HepG2 (cell line): Measurements from ENCODE around the gene PACS1. TPM values are rescaled to one million over a fixed set of nuclear protein-coding genes. Genes with fewer than 3 reads are reported as not detected.

ENCODE experiments used
- ATAC-seq: fragments of 200-7000 bp; cut with Tn5 transposase; 3 replicates; pipeline ENCODE4 v1.9.1; 2020; ENCODE audit warnings: mild to moderate bottlenecking, moderate library complexity
- BruUV-seq: library from RNA; stranded (reverse); fragments of 400-500 nt; replicated peaks from 2 replicates; lab custom pipeline; 2021; lab: Mats Ljungman, UMichigan
- CTCF ChIA-PET: fragments of 300-600 bp; formaldehyde crosslinking; extraction: SDS; loops from one replicate; lab custom pipeline; 2021; ENCODE audit warnings: low total read pairs, inconsistent platforms, low intra/inter-chr PET ratio; lab: Yijun Ruan, JAX
- POLR2A ChIA-PET: fragments of 350-600 bp; sonication (Branson Sonifier 250); formaldehyde crosslinking; loops from one replicate; lab custom pipeline; 2020; ENCODE audit warnings: antibody characterized with exemption, inconsistent platforms; lab: Yijun Ruan, JAX
- DNase-seq: peaks from one replicate; pipeline ENCODE4 v3.0.0-alpha.2; 2015; ENCODE audit warnings: low spot score
- FAIRE-seq: peaks from 3 replicates; lab custom pipeline; 2011; peaks lifted over from hg19 to GRCh38; lab: Jason Lieb, UNC
- H2AFZ ChIP-seq: one replicate; pipeline ENCODE4 v1.6.1; 2011; ENCODE audit warnings: low read length, inconsistent platforms
- H3K27ac ChIP-seq: fragments of 300-600 bp; 3 replicates; pipeline ENCODE4 v1.8.0; 2011; ENCODE audit warnings: mixed run types, mild to moderate bottlenecking, mixed read lengths, low read length, inconsistent platforms; ENCODE audit not compliant: insufficient read depth; ENCODE audit errors: extremely low read length
- H3K27me3 ChIP-seq, 2 experiments: fragments of 200-600 bp in 1 of 2; 2 replicates in 1 of 2; 3 replicates in 1 of 2; pipeline versions ENCODE4 v1.6.0 to v1.8.0; 2011; ENCODE audit warnings: low read length in 2 of 2, mild to moderate bottlenecking in 2 of 2, moderate library complexity in 2 of 2, inconsistent platforms in 1 of 2; ENCODE audit not compliant: insufficient read depth in 2 of 2, control insufficient read depth in 1 of 2
- H3K36me3 ChIP-seq, 2 experiments: fragments of 200-600 bp in 1 of 2; replicated peaks in 1 of 2; 2 replicates in 1 of 2; 3 replicates in 1 of 2; pipeline versions ENCODE4 v1.5.1 to v1.8.0; 2011; ENCODE audit warnings: low read length in 2 of 2, inconsistent platforms in 1 of 2; ENCODE audit not compliant: insufficient read depth in 2 of 2, control insufficient read depth in 1 of 2
- H3K4me1 ChIP-seq: 2 replicates; pipeline ENCODE4 v1.5.1; 2012; ENCODE audit warnings: low read length, inconsistent platforms; ENCODE audit not compliant: insufficient read depth
- H3K4me2 ChIP-seq: 2 replicates; pipeline ENCODE4 v1.6.0; 2011; ENCODE audit warnings: low read depth, low read length, inconsistent platforms
- H3K4me3 ChIP-seq, 3 experiments: fragments of 200-600 bp in 1 of 3; sonication (generic), shearing (Covaris generic) in 1 of 3; replicated peaks in 1 of 3; 2 replicates each; pipeline ENCODE4 v1.5.1; 2011 to 2016; ENCODE audit warnings: low read length in 3 of 3, inconsistent platforms in 2 of 3, low read depth in 2 of 3, mild to moderate bottlenecking in 2 of 3, control low read depth in 1 of 3, mixed read lengths in 1 of 3; ENCODE audit not compliant: insufficient read depth in 1 of 3
- H3K79me2 ChIP-seq: one replicate; pipeline ENCODE4 v1.6.1; 2011; ENCODE audit warnings: low read length, inconsistent platforms; ENCODE audit not compliant: insufficient read depth
- H3K9ac ChIP-seq: 2 replicates; pipeline ENCODE4 v1.6.0; 2011; ENCODE audit warnings: mild to moderate bottlenecking, low read depth, low read length, inconsistent platforms; ENCODE audit not compliant: insufficient read depth
- H3K9me3 ChIP-seq: 2 replicates; pipeline ENCODE4 v1.5.1; 2012; ENCODE audit warnings: mild to moderate bottlenecking, low read length
- H4K20me1 ChIP-seq: 2 replicates; pipeline ENCODE4 v1.6.0; 2011; ENCODE audit warnings: inconsistent platforms, mild to moderate bottlenecking, low read length, moderate library complexity; ENCODE audit not compliant: insufficient read depth
- CREM ChIP-seq, 2 experiments: sonication (generic) in 1 of 2; formaldehyde crosslinking in 1 of 2; IDR thresholded peaks; 2 replicates each; pipeline versions ENCODE4 v1.4.0 to v1.6.1; 2016 to 2020; ENCODE audit warnings: antibody characterized with exemption in 1 of 2, mild to moderate bottlenecking in 1 of 2, missing genetic modification reagents in 1 of 2
- ESRRA ChIP-seq: sonication (generic); formaldehyde crosslinking; IDR thresholded peaks from 2 replicates; pipeline ENCODE4 v1.5.1; 2020; ENCODE audit warnings: mild to moderate bottlenecking, low read depth, missing genetic modification reagents
- IRX3 ChIP-seq: sonication (generic); formaldehyde crosslinking; IDR thresholded peaks from 2 replicates; pipeline ENCODE4 v1.8.1; 2023; ENCODE audit warnings: mild to moderate bottlenecking, low read depth, missing genetic modification reagents, borderline replicate concordance
- KAT7 ChIP-seq: IDR thresholded peaks from 2 replicates; pipeline ENCODE4 v1.6.1; 2018; ENCODE audit warnings: borderline replicate concordance, missing compliant biosample characterization
- MBD4 ChIP-seq: IDR thresholded peaks from 2 replicates; pipeline ENCODE4 v1.6.1; 2012; ENCODE audit warnings: low read length, inconsistent platforms, borderline replicate concordance
- MYC ChIP-seq: sonication (generic); formaldehyde crosslinking; IDR thresholded peaks from 2 replicates; pipeline ENCODE4 v1.9.0; 2021; ENCODE audit warnings: missing genetic modification reagents, borderline replicate concordance
- NFE2L2 ChIP-seq: fragments of 150-350 bp; IDR thresholded peaks from 2 replicates; pipeline ENCODE4 v1.6.1; 2014; ENCODE audit warnings: low read length
- SNAPC2 ChIP-seq: sonication (generic); formaldehyde crosslinking; IDR thresholded peaks from 2 replicates; pipeline ENCODE4 v1.8.1; 2022; ENCODE audit warnings: mild to moderate bottlenecking, missing genetic modification reagents
- SYNCRIP ChIP-seq: fragments of 200-400 bp; formaldehyde crosslinking; IDR thresholded peaks from 2 replicates; pipeline ENCODE4 v1.6.1; 2018; ENCODE audit warnings: mild to moderate bottlenecking, low read depth, low read length; ENCODE audit not compliant: insufficient read depth
- TOPORS ChIP-seq: sonication (generic); formaldehyde crosslinking; IDR thresholded peaks from 2 replicates; pipeline ENCODE4 v1.8.0; 2023; ENCODE audit warnings: mild to moderate bottlenecking, missing genetic modification reagents
- ZC3H4 ChIP-seq: sonication (generic); formaldehyde crosslinking; IDR thresholded peaks from 2 replicates; pipeline ENCODE4 v1.4.0; 2020; ENCODE audit warnings: missing genetic modification reagents, borderline replicate concordance
- ZNF17 ChIP-seq: sonication (generic); formaldehyde crosslinking; IDR thresholded peaks from 2 replicates; pipeline ENCODE4 v1.5.0; 2020; ENCODE audit warnings: mild to moderate bottlenecking, missing genetic modification reagents
- ZNF235 ChIP-seq: sonication (generic); formaldehyde crosslinking; IDR thresholded peaks from 2 replicates; pipeline ENCODE4 v1.8.1; 2023; ENCODE audit warnings: mild to moderate bottlenecking, missing genetic modification reagents, borderline replicate concordance
- ZNF496 ChIP-seq: sonication (generic); formaldehyde crosslinking; IDR thresholded peaks from 2 replicates; pipeline ENCODE4 v1.8.1; 2023; ENCODE audit warnings: mild to moderate bottlenecking, moderate library complexity, missing genetic modification reagents; ENCODE audit not compliant: insufficient replicate concordance
- ZNF577 ChIP-seq: sonication (generic); formaldehyde crosslinking; IDR thresholded peaks from 2 replicates; pipeline ENCODE4 v1.4.0; 2020; ENCODE audit warnings: mild to moderate bottlenecking, low read depth, missing genetic modification reagents, borderline replicate concordance
- ZNF891 ChIP-seq: sonication (generic); formaldehyde crosslinking; IDR thresholded peaks from 2 replicates; pipeline ENCODE4 v1.5.0; 2020; ENCODE audit warnings: mild to moderate bottlenecking, missing genetic modification reagents
- WGBS: methylation state at CpG from one replicate; pipeline ENCODE4 v1.1.6; 2017; ENCODE audit warnings: low lambda C conversion rate; 5-methylcytosine and 5-hydroxymethylcytosine counted together
- in situ Hi-C: cut with HindIII; loops from 2 replicates; pipeline ENCODE4 v1.10.0; 2017; ENCODE audit warnings: low pct_unique_long_range_greater_than_20kb; ENCODE audit not compliant: extremely low pct_ligation_motif_present
- intact Hi-C: fragments of 100-400 bp; cut with micrococcal nuclease; formaldehyde crosslinking; loops from one replicate; pipeline ENCODE4 v1.10.0; 2022; ENCODE audit not compliant: unreplicated experiment
- polyA plus RNA-seq, 8 experiments: library from polyadenylated mRNA; depleted of rRNA in 3 of 8; stranded (reverse) in 7 of 8; unstranded in 1 of 8; fragments of >200 nt; fragmentation: Illumina TruSeq in 4 of 8; extraction: Trizol in 4 of 8; gene quantifications; 2 replicates each; pipeline versions ENCODE4 v1.2.1 to v1.2.3, GENCODE V29; 2011 to 2016; ENCODE audit warnings: low read depth in 4 of 8, missing spikeins in 1 of 8, mixed read lengths in 1 of 8; ENCODE audit not compliant: insufficient read depth in 1 of 8
- total RNA-seq, 5 experiments: library from RNA; depleted of rRNA; stranded (reverse); fragments of >200 nt; fragmentation: Illumina TruSeq; extraction: Trizol; gene quantifications; 2 replicates each; pipeline ENCODE4 v1.2.3, GENCODE V29; 2016; ENCODE audit warnings: low read depth in 1 of 5
- TF ChIP-seq, protein P1 (sequence below): sonication (generic); formaldehyde crosslinking; IDR thresholded peaks from 2 replicates; pipeline ENCODE4 v1.5.0; 2020; ENCODE audit warnings: mild to moderate bottlenecking, missing genetic modification reagents, borderline replicate concordance
- TF ChIP-seq, protein P2 (sequence below): sonication (generic); formaldehyde crosslinking; IDR thresholded peaks from 2 replicates; pipeline ENCODE4 v1.8.0; 2022; ENCODE audit warnings: mild to moderate bottlenecking, missing genetic modification reagents; ENCODE audit not compliant: insufficient replicate concordance
- TF ChIP-seq, protein P3 (sequence below): sonication (generic); formaldehyde crosslinking; IDR thresholded peaks from 2 replicates; pipeline ENCODE4 v1.4.0; 2020; ENCODE audit warnings: mild to moderate bottlenecking, missing genetic modification reagents

The PACS1 gene
- total and polyA plus RNA-seq, 2 of the 13 experiments (the other 11 are each of a cell fraction or from before 2014, with no cell fraction given): 7.6 to 8.6 TPM

DNA sequence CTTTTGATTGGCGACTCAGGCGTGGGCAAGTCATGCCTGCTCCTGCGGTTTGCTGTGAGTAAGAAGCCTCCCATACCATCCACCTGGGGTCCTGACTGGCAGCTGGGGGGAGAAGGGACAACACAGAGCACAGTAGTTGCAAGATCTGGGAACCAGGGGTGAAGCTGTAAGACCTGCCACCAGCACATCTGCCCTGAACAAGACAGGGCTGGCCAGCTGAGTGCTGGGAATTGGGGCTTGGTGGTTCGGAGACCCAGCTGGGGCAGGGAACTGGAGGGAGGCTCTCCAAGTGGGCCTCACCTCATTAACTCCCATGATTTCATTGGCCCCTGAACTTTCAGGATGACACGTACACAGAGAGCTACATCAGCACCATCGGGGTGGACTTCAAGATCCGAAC is 201.7 kb downstream of the PACS1 start:
- H3K79me2 ChIP-seq: peaks cover 24% of the 10 kb centered on the region
- DNase-seq: no peak
- H3K9ac ChIP-seq: no peak overlapping the region
- in situ Hi-C loops: no loop called here
- no peak overlapping the region for H3K27ac ChIP-seq
- H3K4me1 ChIP-seq: peaks cover 13% of the 10 kb centered on the region
- FAIRE-seq: no peak
- POLR2A ChIA-PET: interaction anchor here (1.7 kb wide), 1 partner anchor 17 kb away, joined by 3 read pairs; the partner anchor contains the start of gene YIF1A
- CTCF ChIA-PET: no interaction called here
- no peak overlapping the region for H3K4me3 ChIP-seq
- intact Hi-C loops: no loop called here
- no peak for ATAC-seq
- H3K36me3 ChIP-seq: peaks cover 25 to 38% of the 10 kb centered on the region in 2 experiments
- H2AFZ ChIP-seq: no peak overlapping the region
- no peak overlapping the region for H3K4me2 ChIP-seq
- 92% methylated on average over 6 of the region's 7 CpGs for WGBS
- no TSS peak for BruUV-seq
- peaks cover 8% of the 10 kb centered on the region for H4K20me1 ChIP-seq
- H3K27me3 ChIP-seq: no peaks in the 10 kb centered on the region; a peak in 1 of 5 replicates
- no peaks in the 10 kb centered on the region for H3K9me3 ChIP-seq
- no peak for TF ChIP-seq SNAPC2 (CRISPR knock-in tag)
- TF ChIP-seq NFE2L2: no peak
- TF ChIP-seq IRX3 (CRISPR knock-in tag): no peak
- TF ChIP-seq CREM (IDR thresholded peaks at IDR 0.05): no peak
- no peak for TF ChIP-seq CREM (CRISPR knock-in tag; IDR thresholded peaks at IDR 0.05)
- no peak for TF ChIP-seq MBD4
- TF ChIP-seq ZNF17 (CRISPR knock-in tag): no peak
- TF ChIP-seq, protein P1, sequence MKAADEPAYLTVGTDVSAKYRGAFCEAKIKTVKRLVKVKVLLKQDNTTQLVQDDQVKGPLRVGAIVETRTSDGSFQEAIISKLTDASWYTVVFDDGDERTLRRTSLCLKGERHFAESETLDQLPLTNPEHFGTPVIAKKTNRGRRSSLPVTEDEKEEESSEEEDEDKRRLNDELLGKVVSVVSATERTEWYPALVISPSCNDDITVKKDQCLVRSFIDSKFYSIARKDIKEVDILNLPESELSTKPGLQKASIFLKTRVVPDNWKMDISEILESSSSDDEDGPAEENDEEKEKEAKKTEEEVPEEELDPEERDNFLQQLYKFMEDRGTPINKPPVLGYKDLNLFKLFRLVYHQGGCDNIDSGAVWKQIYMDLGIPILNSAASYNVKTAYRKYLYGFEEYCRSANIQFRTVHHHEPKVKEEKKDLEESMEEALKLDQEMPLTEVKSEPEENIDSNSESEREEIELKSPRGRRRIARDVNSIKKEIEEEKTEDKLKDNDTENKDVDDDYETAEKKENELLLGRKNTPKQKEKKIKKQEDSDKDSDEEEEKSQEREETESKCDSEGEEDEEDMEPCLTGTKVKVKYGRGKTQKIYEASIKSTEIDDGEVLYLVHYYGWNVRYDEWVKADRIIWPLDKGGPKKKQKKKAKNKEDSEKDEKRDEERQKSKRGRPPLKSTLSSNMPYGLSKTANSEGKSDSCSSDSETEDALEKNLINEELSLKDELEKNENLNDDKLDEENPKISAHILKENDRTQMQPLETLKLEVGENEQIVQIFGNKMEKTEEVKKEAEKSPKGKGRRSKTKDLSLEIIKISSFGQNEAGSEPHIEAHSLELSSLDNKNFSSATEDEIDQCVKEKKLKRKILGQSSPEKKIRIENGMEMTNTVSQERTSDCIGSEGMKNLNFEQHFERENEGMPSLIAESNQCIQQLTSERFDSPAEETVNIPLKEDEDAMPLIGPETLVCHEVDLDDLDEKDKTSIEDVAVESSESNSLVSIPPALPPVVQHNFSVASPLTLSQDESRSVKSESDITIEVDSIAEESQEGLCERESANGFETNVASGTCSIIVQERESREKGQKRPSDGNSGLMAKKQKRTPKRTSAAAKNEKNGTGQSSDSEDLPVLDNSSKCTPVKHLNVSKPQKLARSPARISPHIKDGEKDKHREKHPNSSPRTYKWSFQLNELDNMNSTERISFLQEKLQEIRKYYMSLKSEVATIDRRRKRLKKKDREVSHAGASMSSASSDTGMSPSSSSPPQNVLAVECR (CRISPR knock-in tag): no peak
- no peak for TF ChIP-seq ZNF235 (CRISPR knock-in tag)
- TF ChIP-seq ESRRA: no peak
- no peak for TF ChIP-seq ZNF577
- TF ChIP-seq MYC: no peak
- no peak for TF ChIP-seq ZC3H4
- TF ChIP-seq TOPORS: no peak
- TF ChIP-seq KAT7 (CRISPR knock-in tag): no peak
- TF ChIP-seq, protein P2, sequence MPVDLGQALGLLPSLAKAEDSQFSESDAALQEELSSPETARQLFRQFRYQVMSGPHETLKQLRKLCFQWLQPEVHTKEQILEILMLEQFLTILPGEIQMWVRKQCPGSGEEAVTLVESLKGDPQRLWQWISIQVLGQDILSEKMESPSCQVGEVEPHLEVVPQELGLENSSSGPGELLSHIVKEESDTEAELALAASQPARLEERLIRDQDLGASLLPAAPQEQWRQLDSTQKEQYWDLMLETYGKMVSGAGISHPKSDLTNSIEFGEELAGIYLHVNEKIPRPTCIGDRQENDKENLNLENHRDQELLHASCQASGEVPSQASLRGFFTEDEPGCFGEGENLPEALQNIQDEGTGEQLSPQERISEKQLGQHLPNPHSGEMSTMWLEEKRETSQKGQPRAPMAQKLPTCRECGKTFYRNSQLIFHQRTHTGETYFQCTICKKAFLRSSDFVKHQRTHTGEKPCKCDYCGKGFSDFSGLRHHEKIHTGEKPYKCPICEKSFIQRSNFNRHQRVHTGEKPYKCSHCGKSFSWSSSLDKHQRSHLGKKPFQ (CRISPR knock-in tag): no peak
- no peak for TF ChIP-seq ZNF496 (CRISPR knock-in tag)
- no peak for TF ChIP-seq SYNCRIP
- TF ChIP-seq, protein P3, sequence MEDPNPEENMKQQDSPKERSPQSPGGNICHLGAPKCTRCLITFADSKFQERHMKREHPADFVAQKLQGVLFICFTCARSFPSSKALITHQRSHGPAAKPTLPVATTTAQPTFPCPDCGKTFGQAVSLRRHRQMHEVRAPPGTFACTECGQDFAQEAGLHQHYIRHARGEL (CRISPR knock-in tag): no peak
- no peak for TF ChIP-seq ZNF891
